GM23338 (cell line): ENCODE results near the gene PXDN. TPM values are rescaled to one million over a fixed set of nuclear protein-coding genes. Genes with fewer than 3 reads are reported as not detected.

Source experiments
- ATAC-seq: fragments of 200-7000 bp; cut with Tn5 transposase; 3 replicates; pipeline ENCODE4 v1.9.1; 2020
- DNase-seq: peaks from one replicate; pipeline ENCODE4 v3.0.0-alpha.2; 2015; ENCODE audit warnings: low spot score
- H2AFZ ChIP-seq: fragments of 200-600 bp; sonication (generic); 2 replicates; pipeline ENCODE4 v1.8.0; 2016; ENCODE audit warnings: antibody characterized with exemption, mild to moderate bottlenecking, moderate library complexity
- H3F3A ChIP-seq: fragments of 200-600 bp; sonication (generic); replicated peaks from 2 replicates; pipeline ENCODE4 v1.8.0; 2017; ENCODE audit warnings: antibody characterized with exemption, mixed run types, low read depth
- H3K27ac ChIP-seq: fragments of 200-600 bp; sonication (generic); 2 replicates; pipeline ENCODE4 v1.6.1; 2016; ENCODE audit warnings: low read depth
- H3K27me3 ChIP-seq: fragments of 200-600 bp; sonication (generic); 2 replicates; pipeline ENCODE4 v1.8.0; 2016; ENCODE audit warnings: mild to moderate bottlenecking, mixed run types, moderate library complexity; ENCODE audit not compliant: insufficient read depth
- H3K36me3 ChIP-seq: fragments of 200-600 bp; sonication (generic); 2 replicates; pipeline ENCODE4 v1.8.0; 2016; ENCODE audit warnings: mild to moderate bottlenecking; ENCODE audit not compliant: insufficient read depth
- H3K4me1 ChIP-seq: fragments of 200-600 bp; sonication (generic); 2 replicates; pipeline ENCODE4 v1.8.0; 2016; ENCODE audit warnings: mild to moderate bottlenecking, moderate library complexity; ENCODE audit not compliant: insufficient read depth
- H3K4me2 ChIP-seq: fragments of 200-600 bp; sonication (generic); 2 replicates; pipeline ENCODE4 v1.7.1; 2017; ENCODE audit warnings: mixed run types
- H3K4me3 ChIP-seq: fragments of 200-600 bp; sonication (generic); 2 replicates; pipeline ENCODE4 v1.6.1; 2016; ENCODE audit warnings: mixed run types
- H3K79me2 ChIP-seq: fragments of 200-600 bp; sonication (generic); replicated peaks from 2 replicates; pipeline ENCODE4 v1.8.0; 2017; ENCODE audit warnings: mild to moderate bottlenecking; ENCODE audit not compliant: insufficient read depth
- H3K9me2 ChIP-seq: fragments of 200-600 bp; sonication (generic); 2 replicates; pipeline ENCODE4 v1.8.0; 2017; ENCODE audit not compliant: insufficient read depth
- H4K20me1 ChIP-seq: fragments of 200-600 bp; sonication (generic); replicated peaks from 2 replicates; pipeline ENCODE4 v1.8.0; 2017; ENCODE audit warnings: mild to moderate bottlenecking; ENCODE audit not compliant: insufficient read depth
- H3K27ac Mint-ChIP-seq: 2 replicates; pipeline ENCODE4 v1.8.0; 2020; ENCODE audit warnings: inconsistent platforms, mild to moderate bottlenecking, moderate library complexity, mixed read lengths
- H3K27me3 Mint-ChIP-seq: 3 replicates; pipeline ENCODE4 v1.8.0; 2022; ENCODE audit warnings: low read depth, mild to moderate bottlenecking, moderate library complexity, mixed read lengths, inconsistent platforms; ENCODE audit not compliant: insufficient read depth, poor library complexity
- H3K36me3 Mint-ChIP-seq: 3 replicates; pipeline ENCODE4 v1.8.0; 2021; ENCODE audit warnings: low read depth, mild to moderate bottlenecking, inconsistent platforms, moderate library complexity, mixed read lengths
- H3K4me1 Mint-ChIP-seq: 3 replicates; pipeline ENCODE4 v1.8.0; 2020; ENCODE audit warnings: mild to moderate bottlenecking, inconsistent platforms, mixed read lengths
- H3K4me3 Mint-ChIP-seq: 3 replicates; pipeline ENCODE4 v1.8.0; 2021; ENCODE audit warnings: moderate library complexity, mild to moderate bottlenecking, inconsistent platforms, mixed read lengths
- H3K9me3 Mint-ChIP-seq: 3 replicates; pipeline ENCODE4 v1.8.0; 2020; ENCODE audit warnings: moderate library complexity, mild to moderate bottlenecking, inconsistent platforms, mixed read lengths
- CREB1 ChIP-seq: fragments of 250-450 bp; sonication (Bioruptor Pico); IDR thresholded peaks from 2 replicates; pipeline ENCODE4 v1.5.0; 2020; ENCODE audit warnings: low read depth, mild to moderate bottlenecking, moderate library complexity
- ETS1 ChIP-seq: IDR thresholded peaks from 2 replicates; pipeline ENCODE4 v1.6.1; 2016; ENCODE audit warnings: antibody characterized with exemption
- EZH2 ChIP-seq: fragments of 200-600 bp; sonication (generic); IDR thresholded peaks from one replicate; pipeline ENCODE4 v1.8.0; 2017; ENCODE audit warnings: antibody characterized with exemption, mild to moderate bottlenecking, low read depth; ENCODE audit not compliant: unreplicated experiment
- EZH2phosphoT487 ChIP-seq: fragments of 200-600 bp; sonication (generic); IDR thresholded peaks from one replicate; pipeline ENCODE4 v1.8.1; 2018; ENCODE audit warnings: antibody characterized with exemption; ENCODE audit not compliant: unreplicated experiment
- JUNB ChIP-seq: IDR thresholded peaks from one replicate; pipeline ENCODE4 v1.6.1; 2016; ENCODE audit warnings: antibody characterized with exemption; ENCODE audit not compliant: unreplicated experiment
- NANOG ChIP-seq: IDR thresholded peaks from 2 replicates; pipeline ENCODE4 v1.6.1; 2016; ENCODE audit warnings: antibody characterized with exemption, borderline replicate concordance
- POLR2AphosphoS5 ChIP-seq: IDR thresholded peaks from 2 replicates; pipeline ENCODE4 v1.6.1; 2016; ENCODE audit warnings: antibody characterized with exemption, low read depth
- REST ChIP-seq: IDR thresholded peaks from one replicate; pipeline ENCODE4 v1.6.1; 2018; ENCODE audit warnings: antibody characterized with exemption; ENCODE audit not compliant: unreplicated experiment
- STAT1 ChIP-seq: IDR thresholded peaks from one replicate; pipeline ENCODE4 v1.6.1; 2016; ENCODE audit warnings: antibody characterized with exemption; ENCODE audit not compliant: unreplicated experiment
- ZNF114 ChIP-seq: fragments of 250-450 bp; sonication (Bioruptor Pico); IDR thresholded peaks from 2 replicates; pipeline ENCODE4 v1.5.0; 2020; ENCODE audit warnings: mild to moderate bottlenecking, moderate library complexity
- ZNF331 ChIP-seq: fragments of 250-450 bp; sonication (Bioruptor Pico); IDR thresholded peaks from 2 replicates; pipeline ENCODE4 v1.5.0; 2020; ENCODE audit warnings: low read depth, mild to moderate bottlenecking, moderate library complexity
- ZNF462 ChIP-seq: fragments of 250-450 bp; sonication (Bioruptor Pico); IDR thresholded peaks from 2 replicates; pipeline ENCODE4 v1.5.0; 2020; ENCODE audit warnings: mild to moderate bottlenecking, moderate library complexity
- polyA plus RNA-seq: library from polyadenylated mRNA; unstranded; fragments of >200 nt; fragmentation: Nextera tagmentation; extraction: Ambion mirVana; gene quantifications from 2 replicates; pipeline ENCODE4 v1.2.1, GENCODE V29; 2016
- total RNA-seq: library from RNA; depleted of rRNA; stranded (reverse); fragments of >200 nt; shearing (Covaris generic); gene quantifications from 2 replicates; pipeline ENCODE4 v1.2.3, GENCODE V29; 2014

Gene PXDN
- total and polyA plus RNA-seq, 2 experiments from 2014 or later, result 42.2 to 225 TPM

GRCh38 chr2:1681323-1682180, 62.8 kb downstream of the PXDN start:
- H3K27ac Mint-ChIP-seq, result no peak overlapping the region
- no peaks in the 10 kb centered on the region for H3K27me3 ChIP-seq
- H3K4me1 ChIP-seq, result no peaks in the 10 kb centered on the region
- no peak overlapping the region for H3K4me3 Mint-ChIP-seq
- H3K79me2 ChIP-seq, result no peaks in the 10 kb centered on the region; the same call in 1 of the 2 replicates
- H4K20me1 ChIP-seq, result no peaks in the 10 kb centered on the region
- DNase-seq (no peak), ATAC-seq (no peak)
- H3F3A ChIP-seq, result peaks cover 6% of the 10 kb centered on the region; the same call in 1 of the 2 replicates
- peaks cover 22% of the 10 kb centered on the region for H3K36me3 Mint-ChIP-seq
- H3K9me2 ChIP-seq, result no peaks in the 10 kb centered on the region
- no peak overlapping the region for H2AFZ ChIP-seq
- H3K9me3 Mint-ChIP-seq, result no peaks in the 10 kb centered on the region; the same call in 2 of the 3 replicates
- H3K4me2 ChIP-seq, result no peak overlapping the region
- peaks cover 8% of the 10 kb centered on the region for H3K27me3 Mint-ChIP-seq
- H3K4me3 ChIP-seq, result no peak overlapping the region
- peaks cover 13% of the 10 kb centered on the region for H3K36me3 ChIP-seq
- H3K4me1 Mint-ChIP-seq, result peaks cover 14% of the 10 kb centered on the region
- TF ChIP-seq ZNF114 (CRISPR knock-in tag) (no peak), NANOG (no peak), POLR2AphosphoS5 (no peak), EZH2 (no peak), JUNB (no peak), ZNF331 (CRISPR knock-in tag) (no peak), REST (no peak), EZH2phosphoT487 (no peak), ZNF462 (no peak), CREB1 (CRISPR knock-in tag) (no peak), STAT1 (no peak), ETS1 (no peak)
- H3K27ac ChIP-seq, result 0 out of 2 replicates have a peak overlapping the region, but pooled peaks have one; percentile 14
